ENCODE data around the gene SPATS2. TPM values are rescaled to one million over a fixed set of nuclear protein-coding genes. Genes with fewer than 3 reads are reported as not detected.
"Not testable (repeated sequence)": the region's sequence is repeated elsewhere in the genome, so short reads cannot be mapped to it uniquely, and the experiment has no call there.

SPATS2 gene
- 15.7 and 21.3 TPM in 2 replicates for total RNA-seq (2012; rRNA removed)

GRCh38 chr12:49367381-49368239 lies at the start of gene SPATS2:
SPATS2 (plus strand) TSS chr12:49367462; CDS start chr12:49461013, 93,551 bp downstream.
- Histone ChIP-seq H3K4me3 (ENCODE audit: low read length) (peak within 1 kb of the TSS; percentile 76), H3K9me3 (replicated peaks; ENCODE audit: low read length) (no peaks in the 10 kb centered on the region), H3K36me3 (ENCODE audit: insufficient read depth, low read length) (peaks cover 2% of the 10 kb centered on the region), H3K27me3 (ENCODE audit: control insufficient read depth, insufficient read depth, low read length) (no peaks in the 10 kb centered on the region), H3K4me2 (ENCODE audit: low read length) (peak within 1 kb of the TSS; percentile 86), H3K9ac (ENCODE audit: low read depth, low read length) (peak within 1 kb of the TSS; percentile 99), H3K4me1 (ENCODE audit: control insufficient read depth, insufficient read depth, low read length) (peaks cover 41% of the 10 kb centered on the region)

- not testable (repeated sequence) for H3K4me3 ChIP-seq (ENCODE audit: low read length); H3K27me3 ChIP-seq (ENCODE audit: control insufficient read depth, insufficient read depth, low read length); H3K9ac ChIP-seq (ENCODE audit: low read depth, low read length); H3K9me3 ChIP-seq (replicated peaks; ENCODE audit: low read length); H3K4me2 ChIP-seq (ENCODE audit: low read length); H3K36me3 ChIP-seq (ENCODE audit: insufficient read depth, low read length)
- peaks cover 12% of the 10 kb centered on the region for H3K4me1 ChIP-seq (ENCODE audit: control insufficient read depth, insufficient read depth, low read length)
Observed at GRCh38 chr12:49320411-49321103, 46.7 kb upstream of the SPATS2 start.

- Histone ChIP-seq H3K9me3 (replicated peaks; ENCODE audit: low read length) (no peaks in the 10 kb centered on the region), H3K36me3 (ENCODE audit: insufficient read depth, low read length) (peaks cover 19% of the 10 kb centered on the region), H3K9ac (ENCODE audit: low read depth, low read length) (peak overlapping the region; percentile 87), H3K4me3 (ENCODE audit: low read length) (peak overlapping the region; percentile 85), H3K4me2 (ENCODE audit: low read length) (peak overlapping the region; percentile 81), H3K27me3 (ENCODE audit: control insufficient read depth, insufficient read depth, low read length) (no peaks in the 10 kb centered on the region), H3K4me1 (ENCODE audit: control insufficient read depth, insufficient read depth, low read length) (peaks cover 12% of the 10 kb centered on the region)
Observed at GRCh38 chr12:49322367-49322707, 44.9 kb upstream of the SPATS2 start.

- H3K9ac ChIP-seq (ENCODE audit: low read depth, low read length) = peak within 1 kb of the TSS; percentile 87
- H3K4me3 ChIP-seq (ENCODE audit: low read length) = peak within 1 kb of the TSS; percentile 88
- H3K36me3 ChIP-seq (ENCODE audit: insufficient read depth, low read length) = peaks cover 22% of the 10 kb centered on the region
- H3K4me1 ChIP-seq (ENCODE audit: control insufficient read depth, insufficient read depth, low read length) = peaks cover 12% of the 10 kb centered on the region
- H3K27me3 ChIP-seq (ENCODE audit: control insufficient read depth, insufficient read depth, low read length) = no peaks in the 10 kb centered on the region
- H3K9me3 ChIP-seq (replicated peaks; ENCODE audit: low read length) = no peaks in the 10 kb centered on the region
- peak within 1 kb of the TSS; percentile 88 for H3K4me2 ChIP-seq (ENCODE audit: low read length)
Observed at GRCh38 chr12:49322708-49323523, 44.3 kb upstream of the SPATS2 start, which contains the start of gene TROAP. TROAP (plus strand) TSS chr12:49323255; CDS start chr12:49323609, 354 bp downstream.

- H3K9ac ChIP-seq (ENCODE audit: low read depth, low read length) = peak overlapping the region; percentile 81
- peaks cover 12% of the 10 kb centered on the region for H3K4me1 ChIP-seq (ENCODE audit: control insufficient read depth, insufficient read depth, low read length)
- peak overlapping the region; percentile 88 for H3K4me3 ChIP-seq (ENCODE audit: low read length)
- H3K27me3 ChIP-seq (ENCODE audit: control insufficient read depth, insufficient read depth, low read length) = no peaks in the 10 kb centered on the region
- peak overlapping the region; percentile 88 for H3K4me2 ChIP-seq (ENCODE audit: low read length)
- peaks cover 22% of the 10 kb centered on the region for H3K36me3 ChIP-seq (ENCODE audit: insufficient read depth, low read length)
- no peaks in the 10 kb centered on the region for H3K9me3 ChIP-seq (replicated peaks; ENCODE audit: low read length)
Observed at GRCh38 chr12:49323524-49324097, 43.7 kb upstream of the SPATS2 start.

GRCh38 chr12:49325606-49326005 lies 41.7 kb upstream of the SPATS2 start:
- H3K9ac ChIP-seq (ENCODE audit: low read depth, low read length) = no peak overlapping the region

GRCh38 chr12:49327368-49327767 lies 39.9 kb upstream of the SPATS2 start:
- H3K4me2 ChIP-seq (ENCODE audit: low read length) = no peak overlapping the region
- H3K4me3 ChIP-seq (ENCODE audit: low read length) = no peak overlapping the region
- H3K9ac ChIP-seq (ENCODE audit: low read depth, low read length) = no peak overlapping the region
- no peaks in the 10 kb centered on the region for H3K27me3 ChIP-seq (ENCODE audit: control insufficient read depth, insufficient read depth, low read length)
- peaks cover 33% of the 10 kb centered on the region for H3K36me3 ChIP-seq (ENCODE audit: insufficient read depth, low read length)
- H3K9me3 ChIP-seq (replicated peaks; ENCODE audit: low read length) = no peaks in the 10 kb centered on the region
- peaks cover 14% of the 10 kb centered on the region for H3K4me1 ChIP-seq (ENCODE audit: control insufficient read depth, insufficient read depth, low read length)

More at GRCh38 chr12:49325606-49326005, 41.7 kb upstream of the SPATS2 start:
- Histone ChIP-seq H3K4me1 (ENCODE audit: control insufficient read depth, insufficient read depth, low read length) (peaks cover 12% of the 10 kb centered on the region), H3K27me3 (ENCODE audit: control insufficient read depth, insufficient read depth, low read length) (no peaks in the 10 kb centered on the region), H3K9me3 (replicated peaks; ENCODE audit: low read length) (no peaks in the 10 kb centered on the region), H3K4me2 (ENCODE audit: low read length) (no peak overlapping the region), H3K36me3 (ENCODE audit: insufficient read depth, low read length) (peaks cover 28% of the 10 kb centered on the region), H3K4me3 (ENCODE audit: low read length) (no peak overlapping the region)

- peaks cover 13% of the 10 kb centered on the region for H3K4me1 ChIP-seq (ENCODE audit: control insufficient read depth, insufficient read depth, low read length)
- no peak overlapping the region for H3K4me3 ChIP-seq (ENCODE audit: low read length)
- H3K4me2 ChIP-seq (ENCODE audit: low read length) = no peak overlapping the region
- no peaks in the 10 kb centered on the region for H3K9me3 ChIP-seq (replicated peaks; ENCODE audit: low read length)
- peaks cover 33% of the 10 kb centered on the region for H3K36me3 ChIP-seq (ENCODE audit: insufficient read depth, low read length)
- H3K9ac ChIP-seq (ENCODE audit: low read depth, low read length) = no peak overlapping the region
- H3K27me3 ChIP-seq (ENCODE audit: control insufficient read depth, insufficient read depth, low read length) = no peaks in the 10 kb centered on the region
Observed at GRCh38 chr12:49327887-49328286, 39.4 kb upstream of the SPATS2 start.

GRCh38 chr12:49328816-49329215 lies 38.4 kb upstream of the SPATS2 start:
- peaks cover 10% of the 10 kb centered on the region for H3K4me1 ChIP-seq (ENCODE audit: control insufficient read depth, insufficient read depth, low read length)
- no peak overlapping the region for H3K4me2 ChIP-seq (ENCODE audit: low read length)
- peaks cover 33% of the 10 kb centered on the region for H3K36me3 ChIP-seq (ENCODE audit: insufficient read depth, low read length)
- no peak overlapping the region for H3K9ac ChIP-seq (ENCODE audit: low read depth, low read length)
- peaks cover 2% of the 10 kb centered on the region for H3K27me3 ChIP-seq (ENCODE audit: control insufficient read depth, insufficient read depth, low read length)
- no peaks in the 10 kb centered on the region for H3K9me3 ChIP-seq (replicated peaks; ENCODE audit: low read length)
- H3K4me3 ChIP-seq (ENCODE audit: low read length) = no peak overlapping the region

- Histone ChIP-seq H3K4me2 (ENCODE audit: low read length) (no peak overlapping the region), H3K9ac (ENCODE audit: low read depth, low read length) (no peak overlapping the region), H3K27me3 (ENCODE audit: control insufficient read depth, insufficient read depth, low read length) (peaks cover 2% of the 10 kb centered on the region), H3K4me1 (ENCODE audit: control insufficient read depth, insufficient read depth, low read length) (peaks cover 7% of the 10 kb centered on the region), H3K4me3 (ENCODE audit: low read length) (no peak overlapping the region), H3K36me3 (ENCODE audit: insufficient read depth, low read length) (peaks cover 33% of the 10 kb centered on the region), H3K9me3 (replicated peaks; ENCODE audit: low read length) (no peaks in the 10 kb centered on the region)
Observed at GRCh38 chr12:49330032-49330619, 37.1 kb upstream of the SPATS2 start.
